ENCODE results near the gene FAM81B.

GRCh38 chr5:95449460-95449859 is 58.3 kb downstream of the FAM81B start:
- TF ChIP-seq CTCF (conservative IDR thresholded peaks at IDR 0.05 in 1 of 2, IDR thresholded peaks at IDR 0.05 in 1 of 2; ENCODE audit: extremely low read depth in 1 of 2, insufficient read depth in 1 of 2, low read depth in 1 of 2, low read length in 2 of 2) (no peak), EZH2 (IDR thresholded peaks at IDR 0.05; ENCODE audit: borderline replicate concordance, low read length) (no peak)
